HFFc6 (cell line): Measurements from ENCODE around the gene TANGO6. TPM values are rescaled to one million over a fixed set of nuclear protein-coding genes. Genes with fewer than 3 reads are reported as not detected.

Source experiments
- DNase-seq: peaks from one replicate; pipeline ENCODE4 v3.0.0-alpha.2; 2018
- H3K27ac Mint-ChIP-seq: 2 replicates; pipeline ENCODE4 v1.8.0; 2020; ENCODE audit warnings: mild to moderate bottlenecking, mixed read lengths
- H3K27me3 Mint-ChIP-seq: 2 replicates; pipeline ENCODE4 v1.8.0; 2021; ENCODE audit warnings: mild to moderate bottlenecking, moderate library complexity, mixed read lengths; ENCODE audit not compliant: insufficient read depth
- H3K36me3 Mint-ChIP-seq: 2 replicates; pipeline ENCODE4 v1.8.0; 2021; ENCODE audit warnings: low read depth, mixed read lengths
- H3K4me1 Mint-ChIP-seq: 2 replicates; pipeline ENCODE4 v1.8.0; 2020; ENCODE audit warnings: low read depth, mixed read lengths
- H3K4me3 Mint-ChIP-seq: 2 replicates; pipeline ENCODE4 v1.8.0; 2020; ENCODE audit warnings: mild to moderate bottlenecking, moderate library complexity, mixed read lengths
- H3K9me3 Mint-ChIP-seq: 2 replicates; pipeline ENCODE4 v1.8.0; 2020; ENCODE audit warnings: mild to moderate bottlenecking, mixed read lengths
- total RNA-seq, 6 experiments: library from RNA; stranded (reverse); fragmentation: NEBNext Ultra II Directional; extraction: Animal tissue kit (Norgen Biotek cat#: 25700); gene quantifications; 2 replicates in 1 of 6; 3 replicates in 5 of 6; pipeline ENCODE4 v1.2.3, GENCODE V29; 2021
- TF ChIP-seq, protein P1 (sequence below): fragments of 200-600 bp; sonication (generic); IDR thresholded peaks from 2 replicates; pipeline ENCODE4 v1.5.0; 2021; ENCODE audit warnings: antibody characterized with exemption, mild to moderate bottlenecking

TANGO6 gene
- total RNA-seq, 6 experiments from 2014 or later: 14.7 to 22.1 (median 18.9) TPM

- Mint-ChIP-seq H3K27ac (no peak overlapping the region), H3K36me3 (peaks cover 16% of the 10 kb centered on the region), H3K4me1 (peaks cover 17% of the 10 kb centered on the region), H3K9me3 (no peaks in the 10 kb centered on the region), H3K4me3 (no peak overlapping the region), H3K27me3 (no peaks in the 10 kb centered on the region; the same call in 1 of the 2 replicates)
- no peak for DNase-seq
- TF ChIP-seq, protein P1, sequence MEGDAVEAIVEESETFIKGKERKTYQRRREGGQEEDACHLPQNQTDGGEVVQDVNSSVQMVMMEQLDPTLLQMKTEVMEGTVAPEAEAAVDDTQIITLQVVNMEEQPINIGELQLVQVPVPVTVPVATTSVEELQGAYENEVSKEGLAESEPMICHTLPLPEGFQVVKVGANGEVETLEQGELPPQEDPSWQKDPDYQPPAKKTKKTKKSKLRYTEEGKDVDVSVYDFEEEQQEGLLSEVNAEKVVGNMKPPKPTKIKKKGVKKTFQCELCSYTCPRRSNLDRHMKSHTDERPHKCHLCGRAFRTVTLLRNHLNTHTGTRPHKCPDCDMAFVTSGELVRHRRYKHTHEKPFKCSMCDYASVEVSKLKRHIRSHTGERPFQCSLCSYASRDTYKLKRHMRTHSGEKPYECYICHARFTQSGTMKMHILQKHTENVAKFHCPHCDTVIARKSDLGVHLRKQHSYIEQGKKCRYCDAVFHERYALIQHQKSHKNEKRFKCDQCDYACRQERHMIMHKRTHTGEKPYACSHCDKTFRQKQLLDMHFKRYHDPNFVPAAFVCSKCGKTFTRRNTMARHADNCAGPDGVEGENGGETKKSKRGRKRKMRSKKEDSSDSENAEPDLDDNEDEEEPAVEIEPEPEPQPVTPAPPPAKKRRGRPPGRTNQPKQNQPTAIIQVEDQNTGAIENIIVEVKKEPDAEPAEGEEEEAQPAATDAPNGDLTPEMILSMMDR: no peak
Measured at GRCh38 chr16:69036399-69037091, 193.2 kb downstream of the TANGO6 start.

DNA sequence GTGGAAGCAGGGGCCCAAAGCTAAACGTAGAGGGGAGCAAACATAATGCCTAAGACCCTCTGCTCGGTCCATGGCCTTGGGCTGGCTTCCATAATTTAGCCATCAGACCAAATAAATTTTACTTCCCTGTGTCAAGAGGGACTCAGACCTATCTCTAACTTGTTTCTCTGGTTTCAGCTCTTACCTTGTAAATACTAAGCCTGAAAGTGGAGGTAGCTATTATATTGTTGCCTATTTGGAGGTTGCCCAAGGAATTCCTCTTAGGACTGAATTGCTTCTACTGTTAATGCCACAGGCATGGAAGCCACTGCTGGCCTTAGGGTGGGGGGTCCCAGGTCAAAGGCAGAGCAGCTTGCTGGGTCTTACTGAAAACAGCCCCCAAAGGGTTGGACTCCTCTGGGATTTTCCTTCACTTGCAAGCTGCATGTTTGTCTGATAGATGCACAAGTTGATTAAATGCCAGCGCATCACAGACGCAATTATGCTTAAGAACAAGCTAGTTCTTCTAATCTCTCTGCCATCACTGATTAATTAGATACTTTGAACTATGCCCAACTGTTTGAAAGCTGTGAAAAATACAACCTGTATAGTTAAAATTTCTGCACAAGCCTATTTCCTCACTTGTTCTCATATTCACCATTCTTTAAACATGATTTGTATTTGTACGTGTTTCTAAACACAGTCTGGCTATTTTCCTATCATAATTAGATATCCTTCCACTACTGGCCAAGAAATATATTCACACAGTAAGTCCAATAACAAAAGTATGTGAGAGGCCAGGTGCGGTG is 194.2 kb downstream of the TANGO6 start:
- Mint-ChIP-seq H3K27me3 (no peaks in the 10 kb centered on the region), H3K4me1 (peaks cover 17% of the 10 kb centered on the region), H3K27ac (no peak overlapping the region), H3K36me3 (peaks cover 24% of the 10 kb centered on the region), H3K9me3 (no peaks in the 10 kb centered on the region), H3K4me3 (no peak overlapping the region)
- no peak for DNase-seq
- TF ChIP-seq, protein P1: no peak

DNA sequence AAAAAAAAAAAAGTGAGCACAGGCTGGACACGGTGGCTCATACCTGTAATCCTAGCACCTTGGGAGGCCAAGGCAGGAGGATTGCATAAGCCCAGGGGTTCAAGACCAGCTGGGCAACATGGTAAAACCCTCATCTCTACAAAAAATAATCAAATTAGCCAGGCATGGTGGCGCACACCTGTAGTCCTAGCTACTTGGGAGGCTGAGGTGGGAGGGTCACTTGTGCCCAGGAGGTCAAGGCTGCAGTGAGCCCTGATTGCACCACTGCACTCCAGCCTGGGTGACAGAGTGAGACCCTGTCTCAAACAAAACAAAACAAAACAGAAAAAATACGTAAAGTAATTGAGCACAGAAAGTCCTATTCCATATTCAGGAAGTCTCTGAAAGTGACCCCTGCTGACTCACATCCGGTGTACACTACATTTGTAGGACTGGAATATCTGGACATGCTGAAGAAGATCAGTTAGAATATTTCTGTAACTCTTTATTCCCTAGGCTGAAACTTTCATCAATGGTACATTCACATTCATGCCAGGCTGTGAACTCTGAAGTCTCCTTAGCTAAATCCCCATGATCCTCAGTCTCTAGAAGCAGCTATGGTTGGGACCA is 196.1 kb downstream of the TANGO6 start:
- no peak for DNase-seq
- TF ChIP-seq, protein P1: no peak
- Mint-ChIP-seq H3K27ac (peak overlapping the region; percentile 47; the same call in 1 of the 2 replicates), H3K4me1 (peaks cover 17% of the 10 kb centered on the region), H3K36me3 (peaks cover 20% of the 10 kb centered on the region), H3K4me3 (no peak overlapping the region), H3K27me3 (no peaks in the 10 kb centered on the region), H3K9me3 (no peaks in the 10 kb centered on the region)

- peak overlapping the region; percentile 47 for H3K27ac Mint-ChIP-seq
- peaks cover 17% of the 10 kb centered on the region for H3K4me1 Mint-ChIP-seq
- TF ChIP-seq, protein P1: no peak
- peaks cover 16% of the 10 kb centered on the region for H3K36me3 Mint-ChIP-seq
- no peaks in the 10 kb centered on the region for H3K27me3 Mint-ChIP-seq
- no peak overlapping the region for H3K4me3 Mint-ChIP-seq
- peak; percentile 19 for DNase-seq
- H3K9me3 Mint-ChIP-seq: no peaks in the 10 kb centered on the region
Measured at GRCh38 chr16:69040144-69040909, 197.0 kb downstream of the TANGO6 start.
